Measurements from ENCODE around the gene ERO1A.

ERO1A gene

DNA sequence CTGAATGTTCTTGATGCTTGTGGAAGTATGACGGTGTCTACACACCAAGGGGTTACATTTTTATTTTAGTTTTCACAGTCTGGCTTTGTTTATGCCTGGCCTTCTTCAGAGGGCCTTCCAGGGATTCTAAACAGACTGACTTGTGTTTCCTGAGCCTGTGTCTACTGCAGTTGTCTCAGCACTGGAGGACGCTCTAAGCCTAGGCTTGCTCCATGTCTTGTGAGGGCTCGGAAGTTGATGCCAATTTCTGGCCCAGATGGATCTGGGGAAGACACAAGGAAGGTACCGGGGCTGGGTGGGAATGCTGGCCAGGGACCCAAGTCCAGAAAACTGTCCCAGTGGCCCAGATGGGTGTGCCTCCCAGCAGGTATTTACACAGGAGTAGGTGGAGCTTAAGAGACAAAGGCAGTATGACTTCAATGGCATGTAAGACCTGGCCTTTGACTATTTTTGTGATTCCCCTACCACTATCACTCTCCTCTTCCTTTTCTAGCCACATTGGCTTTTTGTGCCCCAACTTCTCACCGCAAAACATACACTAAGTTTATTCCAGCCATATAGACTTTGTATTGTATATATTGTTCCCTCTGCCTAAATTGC is 85.8 kb downstream of the ERO1A start:
- H3K4me3 ChIP-seq (ENCODE audit: low read depth, low read length): no peak overlapping the region
- no peak overlapping the region for H4K12ac ChIP-seq (ENCODE audit: low read depth, low read length)
- no peaks in the 10 kb centered on the region for H3K4me1 ChIP-seq (ENCODE audit: control insufficient read depth in 1 of 2, insufficient read depth in 2 of 2, low read length in 2 of 2)
- no peak overlapping the region for H2BK12ac ChIP-seq (ENCODE audit: low read length)
- no peak overlapping the region for H2BK5ac ChIP-seq (ENCODE audit: low read depth, low read length, poor library complexity)
- no peak overlapping the region for H3K9ac ChIP-seq (ENCODE audit: low read length)
- no peak overlapping the region for H4K91ac ChIP-seq (ENCODE audit: low read depth, low read length)
- no peak for DNase-seq
- no peaks in the 10 kb centered on the region for H3K79me1 ChIP-seq (ENCODE audit: low read length)
- H2AFZ ChIP-seq (ENCODE audit: insufficient read depth, low read length, poor library complexity): no peak overlapping the region
- H2BK120ac ChIP-seq (ENCODE audit: insufficient read depth, low read length, poor library complexity): no peak overlapping the region
- H3K36me3 ChIP-seq (ENCODE audit: control insufficient read depth in 1 of 2, insufficient read depth in 2 of 2, low read length in 2 of 2): no peaks in the 10 kb centered on the region
- no peak overlapping the region for H4K8ac ChIP-seq (ENCODE audit: low read depth, low read length)
- H3K27me3 ChIP-seq (ENCODE audit: insufficient read depth, low read length): no peaks in the 10 kb centered on the region
- H3K14ac ChIP-seq (ENCODE audit: low read length): no peak overlapping the region
- WGBS (ENCODE audit: extremely low coverage, insufficient coverage, insufficient read length): no CpG with 5 or more reads among the region's 5 CpGs
- no peaks in the 10 kb centered on the region for H3K9me3 ChIP-seq (ENCODE audit: insufficient read depth, low read depth, low read length)
- H3K23ac ChIP-seq (ENCODE audit: low read length): no peak overlapping the region
- H3K79me2 ChIP-seq (ENCODE audit: control insufficient read depth, insufficient read depth, low read length, poor library complexity): no peaks in the 10 kb centered on the region
- H3K4me2 ChIP-seq (ENCODE audit: low read length): no peak overlapping the region
- no peak overlapping the region for H3K18ac ChIP-seq (ENCODE audit: low read length)
- no peak overlapping the region for H3K4ac ChIP-seq (ENCODE audit: low read depth, low read length)
- H2AK5ac ChIP-seq (ENCODE audit: low read length): no peak overlapping the region
- H3K27ac ChIP-seq (ENCODE audit: low read depth, low read length): no peak overlapping the region

DNA sequence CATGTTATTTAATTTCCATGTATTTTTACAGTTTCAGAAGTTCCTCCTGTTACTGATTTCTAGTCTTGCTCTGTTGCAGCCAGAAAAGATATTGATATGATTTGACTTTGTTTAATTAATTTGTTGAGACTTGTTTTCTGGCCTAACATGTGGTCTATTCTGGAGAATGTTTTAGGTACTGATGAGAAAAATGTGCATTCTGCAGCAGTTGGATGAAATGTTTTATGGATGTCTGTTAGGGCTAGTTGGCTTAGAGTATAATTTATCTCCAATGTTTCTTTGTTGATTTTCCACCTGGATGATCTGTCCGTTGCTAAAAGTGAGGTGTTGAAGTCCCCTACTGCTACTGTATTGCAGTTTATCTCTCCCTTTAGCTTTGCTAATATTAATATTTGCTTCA is 88.3 kb downstream of the ERO1A start:
- Histone ChIP-seq H3K9ac (ENCODE audit: low read length) (no peak overlapping the region), H2BK12ac (ENCODE audit: low read length) (no peak overlapping the region), H3K79me2 (ENCODE audit: control insufficient read depth, insufficient read depth, low read length, poor library complexity) (no peaks in the 10 kb centered on the region), H3K36me3 (ENCODE audit: control insufficient read depth in 1 of 2, insufficient read depth in 2 of 2, low read length in 2 of 2) (no peaks in the 10 kb centered on the region), H3K4me1 (ENCODE audit: control insufficient read depth in 1 of 2, insufficient read depth in 2 of 2, low read length in 2 of 2) (no peaks in the 10 kb centered on the region), H3K79me1 (ENCODE audit: low read length) (no peaks in the 10 kb centered on the region), H2AK5ac (ENCODE audit: low read length) (no peak overlapping the region), H2BK120ac (ENCODE audit: insufficient read depth, low read length, poor library complexity) (no peak overlapping the region), H2BK5ac (ENCODE audit: low read depth, low read length, poor library complexity) (no peak overlapping the region), H3K9me3 (ENCODE audit: insufficient read depth, low read depth, low read length) (no peaks in the 10 kb centered on the region), H3K4ac (ENCODE audit: low read depth, low read length) (no peak overlapping the region), H4K91ac (ENCODE audit: low read depth, low read length) (no peak overlapping the region), H4K12ac (ENCODE audit: low read depth, low read length) (no peak overlapping the region), H4K8ac (ENCODE audit: low read depth, low read length) (no peak overlapping the region), H3K14ac (ENCODE audit: low read length) (no peak overlapping the region), H3K18ac (ENCODE audit: low read length) (no peak overlapping the region), H3K4me2 (ENCODE audit: low read length) (no peak overlapping the region), H3K4me3 (ENCODE audit: low read depth, low read length) (no peak overlapping the region), H3K23ac (ENCODE audit: low read length) (no peak overlapping the region), H2AFZ (ENCODE audit: insufficient read depth, low read length, poor library complexity) (no peak overlapping the region), H3K27ac (ENCODE audit: low read depth, low read length) (no peak overlapping the region), H3K27me3 (ENCODE audit: insufficient read depth, low read length) (no peaks in the 10 kb centered on the region)
- no CpG with 5 or more reads among the region's 1 CpG for WGBS (ENCODE audit: extremely low coverage, insufficient coverage, insufficient read length)
- no peak for DNase-seq

DNA sequence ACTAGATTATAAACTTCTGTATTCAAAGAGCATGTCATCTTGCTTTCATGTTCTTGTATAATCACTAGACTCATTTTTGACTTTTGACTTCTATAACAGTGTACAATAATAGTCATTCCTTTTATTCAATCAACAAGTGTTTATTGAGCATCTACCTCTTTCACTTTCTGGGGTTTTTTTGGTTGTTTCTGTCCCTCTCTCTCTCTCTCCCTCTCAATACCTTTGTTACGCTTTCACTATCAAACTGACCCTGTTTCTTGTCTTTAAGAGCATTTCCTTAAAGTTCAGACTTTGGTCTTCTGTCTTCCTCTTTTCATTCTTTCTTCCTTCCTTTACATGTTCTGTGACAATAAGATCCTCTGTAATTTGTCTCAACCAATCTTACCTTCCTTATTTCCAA is 93.2 kb downstream of the ERO1A start:
- no peak overlapping the region for H3K27ac ChIP-seq (ENCODE audit: low read depth, low read length)
- H2BK12ac ChIP-seq (ENCODE audit: low read length): no peak overlapping the region
- no peak overlapping the region for H2BK5ac ChIP-seq (ENCODE audit: low read depth, low read length, poor library complexity)
- no peaks in the 10 kb centered on the region for H3K79me1 ChIP-seq (ENCODE audit: low read length)
- no peaks in the 10 kb centered on the region for H3K36me3 ChIP-seq (ENCODE audit: control insufficient read depth in 1 of 2, insufficient read depth in 2 of 2, low read length in 2 of 2)
- no peak overlapping the region for H4K91ac ChIP-seq (ENCODE audit: low read depth, low read length)
- no peak overlapping the region for H4K12ac ChIP-seq (ENCODE audit: low read depth, low read length)
- no peak overlapping the region for H2AFZ ChIP-seq (ENCODE audit: insufficient read depth, low read length, poor library complexity)
- no peaks in the 10 kb centered on the region for H3K79me2 ChIP-seq (ENCODE audit: control insufficient read depth, insufficient read depth, low read length, poor library complexity)
- H3K4ac ChIP-seq (ENCODE audit: low read depth, low read length): no peak overlapping the region
- no peaks in the 10 kb centered on the region for H3K4me1 ChIP-seq (ENCODE audit: control insufficient read depth in 1 of 2, insufficient read depth in 2 of 2, low read length in 2 of 2)
- no peak overlapping the region for H2BK120ac ChIP-seq (ENCODE audit: insufficient read depth, low read length, poor library complexity)
- H3K23ac ChIP-seq (ENCODE audit: low read length): no peak overlapping the region
- H3K9me3 ChIP-seq (ENCODE audit: insufficient read depth, low read depth, low read length): no peaks in the 10 kb centered on the region
- H3K9ac ChIP-seq (ENCODE audit: low read length): no peak overlapping the region
- no peak overlapping the region for H3K14ac ChIP-seq (ENCODE audit: low read length)
- H3K27me3 ChIP-seq (ENCODE audit: insufficient read depth, low read length): no peaks in the 10 kb centered on the region
- no peak overlapping the region for H3K18ac ChIP-seq (ENCODE audit: low read length)
- no peak for DNase-seq
- no CpG with 5 or more reads among the region's 1 CpG for WGBS (ENCODE audit: extremely low coverage, insufficient coverage, insufficient read length)
- H4K8ac ChIP-seq (ENCODE audit: low read depth, low read length): no peak overlapping the region
- no peak overlapping the region for H3K4me3 ChIP-seq (ENCODE audit: low read depth, low read length)
- no peak overlapping the region for H3K4me2 ChIP-seq (ENCODE audit: low read length)
- no peak overlapping the region for H2AK5ac ChIP-seq (ENCODE audit: low read length)

DNA sequence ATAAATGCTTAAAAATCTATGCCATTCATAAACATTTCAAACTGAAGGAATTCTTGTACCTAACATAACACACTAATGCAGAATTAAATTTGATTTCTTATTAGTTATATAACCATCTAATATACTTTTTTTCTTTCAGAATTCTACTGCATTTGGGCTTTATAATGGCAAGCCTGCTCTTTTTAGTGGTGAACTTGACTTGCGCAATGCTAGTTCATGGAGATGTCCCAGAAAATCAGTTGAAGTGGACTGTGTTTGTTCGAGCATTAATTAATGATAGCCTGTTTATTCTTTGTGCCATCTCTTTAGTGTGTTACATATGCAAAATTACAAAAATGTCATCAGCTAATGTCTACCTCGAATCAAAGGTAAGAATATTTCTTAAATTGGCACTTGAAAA is 95.4 kb downstream of the ERO1A start:
- H3K9me3 ChIP-seq (ENCODE audit: insufficient read depth, low read depth, low read length): peaks cover 3% of the 10 kb centered on the region
- no peak for DNase-seq

More for the DNA sequence above, 95.4 kb downstream of the ERO1A start:
- H2BK12ac ChIP-seq (ENCODE audit: low read length): no peak overlapping the region
- no peak overlapping the region for H3K9ac ChIP-seq (ENCODE audit: low read length)
- no peaks in the 10 kb centered on the region for H3K4me1 ChIP-seq (ENCODE audit: control insufficient read depth in 1 of 2, insufficient read depth in 2 of 2, low read length in 2 of 2)
- no peak overlapping the region for H3K4ac ChIP-seq (ENCODE audit: low read depth, low read length)
- H3K27ac ChIP-seq (ENCODE audit: low read depth, low read length): no peak overlapping the region
- WGBS (ENCODE audit: extremely low coverage, insufficient coverage, insufficient read length): no CpG with 5 or more reads among the region's 3 CpGs
- H2AK5ac ChIP-seq (ENCODE audit: low read length): no peak overlapping the region
- H3K4me2 ChIP-seq (ENCODE audit: low read length): no peak overlapping the region
- no peak overlapping the region for H4K91ac ChIP-seq (ENCODE audit: low read depth, low read length)
- no peaks in the 10 kb centered on the region for H3K79me1 ChIP-seq (ENCODE audit: low read length)
- H3K27me3 ChIP-seq (ENCODE audit: insufficient read depth, low read length): no peaks in the 10 kb centered on the region
- no peaks in the 10 kb centered on the region for H3K36me3 ChIP-seq (ENCODE audit: control insufficient read depth in 1 of 2, insufficient read depth in 2 of 2, low read length in 2 of 2)
- no peak overlapping the region for H2BK120ac ChIP-seq (ENCODE audit: insufficient read depth, low read length, poor library complexity)
- H2BK5ac ChIP-seq (ENCODE audit: low read depth, low read length, poor library complexity): no peak overlapping the region
- H3K4me3 ChIP-seq (ENCODE audit: low read depth, low read length): no peak overlapping the region
- H2AFZ ChIP-seq (ENCODE audit: insufficient read depth, low read length, poor library complexity): no peak overlapping the region
- H4K8ac ChIP-seq (ENCODE audit: low read depth, low read length): no peak overlapping the region
- no peak overlapping the region for H3K18ac ChIP-seq (ENCODE audit: low read length)
- no peak overlapping the region for H3K23ac ChIP-seq (ENCODE audit: low read length)
- H4K12ac ChIP-seq (ENCODE audit: low read depth, low read length): no peak overlapping the region
- H3K14ac ChIP-seq (ENCODE audit: low read length): no peak overlapping the region
- no peaks in the 10 kb centered on the region for H3K79me2 ChIP-seq (ENCODE audit: control insufficient read depth, insufficient read depth, low read length, poor library complexity)
